Fibroblast of mammary gland (primary cell): ENCODE data around the gene GIGYF2.

Source experiments
- DNase-seq: peaks from one replicate; pipeline ENCODE4 v3.0.0-alpha.2; 2010; ENCODE audit warnings: low read depth
- H3K4me3 ChIP-seq: 2 replicates; pipeline ENCODE4 v1.5.1; 2011; ENCODE audit warnings: low read depth, mild to moderate bottlenecking, low read length, moderate library complexity; ENCODE audit not compliant: control insufficient read depth
- CTCF ChIP-seq: conservative IDR thresholded peaks from 2 replicates; pipeline ENCODE4 v1.5.1; 2011; ENCODE audit warnings: low read depth, low read length, inconsistent platforms; ENCODE audit not compliant: control insufficient read depth, insufficient read depth

Gene GIGYF2

GRCh38 chr2:232794981-232795380, 97.8 kb downstream of the GIGYF2 start:
- H3K4me3 ChIP-seq: no peak overlapping the region
- TF ChIP-seq CTCF: no peak
- no peak for DNase-seq

DNA sequence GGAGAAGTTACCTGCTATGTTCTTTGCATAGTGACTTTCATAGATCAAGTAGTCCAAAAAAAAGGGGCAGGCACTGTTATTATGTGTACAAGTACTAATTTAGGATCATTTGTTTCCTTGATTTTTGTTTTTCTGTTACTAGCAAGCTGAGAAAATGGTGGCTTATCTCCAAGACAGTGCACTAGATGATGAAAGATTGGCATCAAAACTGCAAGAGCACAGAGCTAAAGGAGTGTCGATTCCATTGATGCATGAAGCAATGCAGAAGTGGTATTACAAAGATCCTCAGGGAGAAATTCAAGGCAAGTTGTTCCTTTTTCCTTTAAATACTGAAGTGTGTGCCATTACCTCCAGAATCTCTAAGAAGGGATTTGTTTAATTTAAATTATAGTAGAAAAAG, 98.8 kb downstream of the GIGYF2 start:
- no peak overlapping the region for H3K4me3 ChIP-seq
- no peak for DNase-seq
- TF ChIP-seq CTCF: no peak

- no peak for DNase-seq
- no peak for TF ChIP-seq CTCF
- no peak overlapping the region for H3K4me3 ChIP-seq
These were observed 101.1 kb downstream of the GIGYF2 start for GRCh38 chr2:232798187-232798586.

DNA sequence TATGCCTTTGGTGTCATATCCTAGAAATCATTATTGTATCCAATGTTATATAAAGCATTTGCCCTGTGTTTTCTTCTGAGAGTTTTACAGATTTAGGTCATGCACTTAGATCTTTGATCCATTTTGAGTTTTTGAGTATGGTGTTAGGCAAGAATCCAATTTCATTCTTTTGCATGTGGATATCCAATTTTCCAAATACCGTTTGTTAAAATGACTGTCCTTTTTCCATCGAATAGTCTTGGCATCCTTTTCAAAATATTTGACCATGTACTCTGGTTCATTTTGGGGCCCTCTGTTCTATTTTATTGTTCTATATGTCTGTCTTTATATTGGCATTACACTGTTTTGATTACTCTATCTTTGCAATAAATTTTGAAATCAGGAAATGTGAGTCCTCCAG, 103.0 kb downstream of the GIGYF2 start:
- no peak overlapping the region for H3K4me3 ChIP-seq
- DNase-seq: no peak

GRCh38 chr2:232802091-232802490, 105.0 kb downstream of the GIGYF2 start:
- no peak for TF ChIP-seq CTCF
- H3K4me3 ChIP-seq: no peak overlapping the region
- DNase-seq: no peak

More for the DNA sequence above, 103.0 kb downstream of the GIGYF2 start:
- TF ChIP-seq CTCF: no peak

GRCh38 chr2:232809349-232810124, 112.4 kb downstream of the GIGYF2 start:
- TF ChIP-seq CTCF: no peak
- H3K4me3 ChIP-seq: no peak overlapping the region
- no peak for DNase-seq
